Measurements from ENCODE around the gene PCDHGB7. TPM values are rescaled to one million over a fixed set of nuclear protein-coding genes. Genes with fewer than 3 reads are reported as not detected.
A peak's percentile ranks its signal among the peaks of the same experiment; 100 is the strongest.
"Not testable (repeated sequence)": the region's sequence is repeated elsewhere in the genome, so short reads cannot be mapped to it uniquely, and the experiment has no call there.

Gene PCDHGB7
- polyA plus RNA-seq, 10 donors, result 7.4 to 11.7 (median 8.2) TPM

DNA sequence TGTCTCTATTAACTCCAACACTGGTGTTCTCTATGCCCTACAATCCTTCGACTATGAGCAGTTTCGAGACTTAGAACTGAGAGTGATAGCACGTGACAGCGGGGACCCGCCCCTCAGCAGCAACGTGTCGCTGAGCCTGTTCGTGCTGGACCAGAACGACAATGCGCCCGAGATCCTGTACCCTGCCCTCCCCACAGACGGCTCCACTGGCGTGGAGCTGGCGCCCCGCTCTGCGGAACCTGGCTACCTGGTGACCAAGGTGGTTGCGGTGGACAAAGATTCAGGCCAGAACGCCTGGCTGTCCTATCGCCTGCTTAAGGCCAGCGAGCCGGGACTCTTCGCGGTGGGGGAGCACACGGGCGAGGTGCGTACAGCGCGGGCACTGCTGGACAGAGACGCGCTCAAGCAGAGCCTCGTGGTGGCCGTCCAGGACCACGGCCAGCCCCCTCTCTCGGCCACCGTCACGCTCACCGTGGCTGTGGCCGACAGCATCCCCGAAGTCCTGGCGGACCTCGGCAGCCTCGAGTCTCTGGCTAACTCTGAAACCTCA is 5.3 kb downstream of the PCDHGB7 start:
- no peak for DNase-seq

DNA sequence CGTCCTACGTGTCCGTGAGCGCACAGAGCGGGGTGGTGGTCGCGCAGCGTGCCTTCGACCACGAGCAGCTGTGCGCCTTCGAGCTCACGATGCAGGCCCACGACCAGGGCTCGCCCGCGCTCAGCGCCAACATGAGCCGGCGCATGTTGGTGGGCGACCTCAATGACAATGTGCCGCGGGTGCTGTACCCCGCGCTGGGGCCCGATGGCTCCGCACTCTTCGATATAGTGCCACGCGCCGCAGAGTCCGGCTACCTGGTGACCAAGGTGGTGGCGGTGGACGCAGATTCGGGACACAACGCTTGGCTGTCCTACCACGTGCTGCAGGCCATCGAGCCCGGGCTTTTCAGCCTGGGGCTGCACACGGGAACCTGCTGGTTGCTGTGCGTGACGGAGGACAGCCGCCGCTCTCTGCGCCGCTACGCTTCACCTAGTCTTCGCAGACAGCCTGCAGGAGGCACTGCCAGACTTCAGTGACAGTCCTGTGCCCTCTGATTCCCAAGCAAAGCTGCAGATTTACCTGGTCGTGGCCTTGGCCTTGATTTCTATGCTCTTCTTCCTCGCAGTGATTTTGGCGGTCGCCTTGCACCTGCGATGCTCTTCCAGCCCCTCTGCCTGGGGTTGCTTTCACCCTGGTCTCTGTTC is 10.4 kb downstream of the PCDHGB7 start:
- DNase-seq, result no peak

DNA sequence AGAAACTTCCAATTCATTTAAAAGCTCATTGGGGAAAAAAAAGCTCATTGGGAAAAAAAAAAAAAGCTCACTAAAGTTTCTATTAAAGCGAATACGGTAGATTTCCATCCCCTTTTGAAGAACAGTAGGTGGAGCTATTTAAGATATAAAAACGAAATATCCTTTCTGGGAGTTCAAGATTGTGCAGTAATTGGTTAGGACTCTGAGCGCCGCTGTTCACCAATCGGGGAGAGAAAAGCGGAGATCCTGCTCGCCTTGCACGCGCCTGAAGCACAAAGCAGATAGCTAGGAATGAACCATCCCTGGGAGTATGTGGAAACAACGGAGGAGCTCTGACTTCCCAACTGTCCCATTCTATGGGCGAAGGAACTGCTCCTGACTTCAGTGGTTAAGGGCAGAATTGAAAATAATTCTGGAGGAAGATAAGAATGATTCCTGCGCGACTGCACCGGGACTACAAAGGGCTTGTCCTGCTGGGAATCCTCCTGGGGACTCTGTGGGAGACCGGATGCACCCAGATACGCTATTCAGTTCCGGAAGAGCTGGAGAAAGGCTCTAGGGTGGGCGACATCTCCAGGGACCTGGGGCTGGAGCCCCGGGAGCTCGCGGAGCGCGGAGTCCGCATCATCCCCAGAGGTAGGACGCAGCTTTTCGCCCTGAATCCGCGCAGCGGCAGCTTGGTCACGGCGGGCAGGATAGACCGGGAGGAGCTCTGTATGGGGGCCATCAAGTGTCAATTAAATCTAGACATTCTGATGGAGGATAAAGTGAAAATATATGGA is 13.0 kb downstream of the PCDHGB7 start, which contains the start of gene PCDHGA12:
PCDHGA12 (plus strand) TSS at position 176 of the 782 bp plus-strand sequence; CDS start at position 429, 253 bp downstream.
- peak; percentile 12 to 84 (median 48) for DNase-seq

DNA sequence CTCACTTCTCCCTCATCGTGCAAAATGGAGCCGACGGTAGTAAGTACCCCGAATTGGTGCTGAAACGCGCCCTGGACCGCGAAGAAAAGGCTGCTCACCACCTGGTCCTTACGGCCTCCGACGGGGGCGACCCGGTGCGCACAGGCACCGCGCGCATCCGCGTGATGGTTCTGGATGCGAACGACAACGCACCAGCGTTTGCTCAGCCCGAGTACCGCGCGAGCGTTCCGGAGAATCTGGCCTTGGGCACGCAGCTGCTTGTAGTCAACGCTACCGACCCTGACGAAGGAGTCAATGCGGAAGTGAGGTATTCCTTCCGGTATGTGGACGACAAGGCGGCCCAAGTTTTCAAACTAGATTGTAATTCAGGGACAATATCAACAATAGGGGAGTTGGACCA is 13.8 kb downstream of the PCDHGB7 start:
- DNase-seq, result no peak

DNA sequence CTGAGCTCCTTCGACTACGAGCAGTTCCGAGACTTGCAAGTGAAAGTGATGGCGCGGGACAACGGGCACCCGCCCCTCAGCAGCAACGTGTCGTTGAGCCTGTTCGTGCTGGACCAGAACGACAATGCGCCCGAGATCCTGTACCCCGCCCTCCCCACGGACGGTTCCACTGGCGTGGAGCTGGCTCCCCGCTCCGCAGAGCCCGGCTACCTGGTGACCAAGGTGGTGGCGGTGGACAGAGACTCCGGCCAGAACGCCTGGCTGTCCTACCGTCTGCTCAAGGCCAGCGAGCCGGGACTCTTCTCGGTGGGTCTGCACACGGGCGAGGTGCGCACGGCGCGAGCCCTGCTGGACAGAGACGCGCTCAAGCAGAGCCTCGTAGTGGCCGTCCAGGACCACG is 14.8 kb downstream of the PCDHGB7 start:
- not testable (repeated sequence) for DNase-seq

DNA sequence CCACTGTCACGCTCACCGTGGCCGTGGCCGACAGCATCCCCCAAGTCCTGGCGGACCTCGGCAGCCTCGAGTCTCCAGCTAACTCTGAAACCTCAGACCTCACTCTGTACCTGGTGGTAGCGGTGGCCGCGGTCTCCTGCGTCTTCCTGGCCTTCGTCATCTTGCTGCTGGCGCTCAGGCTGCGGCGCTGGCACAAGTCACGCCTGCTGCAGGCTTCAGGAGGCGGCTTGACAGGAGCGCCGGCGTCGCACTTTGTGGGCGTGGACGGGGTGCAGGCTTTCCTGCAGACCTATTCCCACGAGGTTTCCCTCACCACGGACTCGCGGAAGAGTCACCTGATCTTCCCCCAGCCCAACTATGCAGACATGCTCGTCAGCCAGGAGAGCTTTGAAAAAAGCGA is 15.2 kb downstream of the PCDHGB7 start:
- not testable (repeated sequence) for DNase-seq

DNA sequence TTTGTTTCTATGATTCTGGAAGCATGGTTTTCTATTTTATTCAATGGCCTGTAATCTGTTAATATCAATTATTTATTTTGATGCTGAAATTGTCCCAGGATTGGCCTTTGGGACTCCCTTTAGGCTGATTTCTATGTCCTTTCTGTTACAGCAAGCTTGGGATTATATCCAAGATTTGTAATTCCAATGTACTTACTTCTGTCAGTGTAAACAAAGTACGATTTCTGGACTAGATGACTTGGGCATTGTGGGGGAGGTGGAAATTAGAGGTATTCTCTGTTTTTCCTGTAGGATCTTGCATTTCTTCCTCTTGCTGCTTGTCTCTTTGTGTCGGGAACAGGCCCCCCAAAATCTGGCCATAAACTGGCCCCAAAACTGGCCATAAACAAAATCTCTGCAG is 16.5 kb downstream of the PCDHGB7 start:
- DNase-seq, result no peak

DNA sequence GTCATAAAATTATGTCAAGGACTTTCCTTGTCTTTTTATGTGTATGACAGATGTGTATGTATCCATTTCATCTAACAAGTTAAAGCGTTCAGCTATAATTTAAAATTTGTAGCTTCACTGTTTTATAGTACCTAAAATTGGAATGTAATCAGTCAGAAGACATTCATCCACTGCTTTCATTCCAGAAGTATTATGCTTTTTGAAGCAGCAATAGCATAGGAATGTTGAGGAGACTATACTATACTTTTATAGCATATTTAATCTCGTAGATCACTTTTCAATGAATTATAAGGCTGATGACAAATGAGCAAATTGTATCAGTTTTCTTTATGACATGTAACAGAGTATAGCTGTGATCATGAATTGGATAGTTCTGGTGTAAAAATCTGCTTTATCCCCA is 19.7 kb downstream of the PCDHGB7 start:
- DNase-seq, result no peak

DNA sequence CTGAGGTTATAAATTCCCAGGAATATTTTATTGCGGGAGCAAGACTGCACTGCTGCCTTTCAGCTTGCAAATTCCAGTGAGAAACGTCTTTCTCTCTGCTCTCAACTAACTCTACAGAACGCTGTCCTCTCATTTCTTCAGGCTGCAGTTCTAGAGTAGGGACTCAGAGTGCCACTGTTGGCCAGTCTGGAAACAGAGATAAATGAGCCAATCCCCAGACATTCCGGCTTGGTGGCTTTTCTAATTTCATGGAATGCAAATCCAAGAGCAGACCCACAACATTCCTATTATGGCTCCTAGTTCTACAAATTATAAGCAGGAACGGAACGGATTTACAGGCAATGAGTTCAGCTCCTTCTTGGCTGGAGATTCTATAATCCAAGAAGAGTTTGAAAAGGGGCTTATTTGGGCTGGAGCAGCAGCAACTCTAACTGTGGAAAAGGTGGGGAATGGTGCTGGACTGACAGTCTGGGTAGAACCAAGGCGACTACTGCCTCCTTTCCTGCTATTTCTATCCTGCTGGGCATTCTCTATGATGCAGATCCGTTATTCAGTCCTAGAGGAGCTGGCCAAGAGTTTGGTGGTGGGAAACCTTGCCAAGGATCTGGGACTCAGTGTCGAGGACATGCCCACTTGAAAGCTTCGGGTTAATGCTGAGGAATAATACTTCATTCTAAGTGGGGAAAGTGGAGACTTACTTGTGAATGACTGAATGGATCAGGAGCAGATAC is 22.1 kb downstream of the PCDHGB7 start:
- DNase-seq, result no peak

DNA sequence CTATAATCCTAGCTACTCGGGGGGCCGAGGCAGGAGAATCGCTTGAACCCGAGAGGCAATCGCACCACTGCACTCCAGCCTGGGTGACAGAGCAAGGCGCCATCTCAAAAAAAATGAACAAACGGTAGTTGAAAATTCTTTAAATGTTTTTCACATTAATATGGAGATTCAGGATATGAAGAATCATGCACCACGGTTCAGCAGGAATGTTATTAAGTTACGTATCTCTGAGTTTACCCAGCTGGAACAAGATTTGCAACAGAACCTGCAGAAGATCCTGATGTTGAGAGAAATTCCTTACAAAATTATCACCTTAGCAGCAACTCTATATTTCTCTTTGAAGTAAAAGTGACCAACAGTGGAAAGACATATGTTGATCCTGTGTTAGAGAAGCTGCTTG is 22.9 kb downstream of the PCDHGB7 start:
- no peak for DNase-seq

DNA sequence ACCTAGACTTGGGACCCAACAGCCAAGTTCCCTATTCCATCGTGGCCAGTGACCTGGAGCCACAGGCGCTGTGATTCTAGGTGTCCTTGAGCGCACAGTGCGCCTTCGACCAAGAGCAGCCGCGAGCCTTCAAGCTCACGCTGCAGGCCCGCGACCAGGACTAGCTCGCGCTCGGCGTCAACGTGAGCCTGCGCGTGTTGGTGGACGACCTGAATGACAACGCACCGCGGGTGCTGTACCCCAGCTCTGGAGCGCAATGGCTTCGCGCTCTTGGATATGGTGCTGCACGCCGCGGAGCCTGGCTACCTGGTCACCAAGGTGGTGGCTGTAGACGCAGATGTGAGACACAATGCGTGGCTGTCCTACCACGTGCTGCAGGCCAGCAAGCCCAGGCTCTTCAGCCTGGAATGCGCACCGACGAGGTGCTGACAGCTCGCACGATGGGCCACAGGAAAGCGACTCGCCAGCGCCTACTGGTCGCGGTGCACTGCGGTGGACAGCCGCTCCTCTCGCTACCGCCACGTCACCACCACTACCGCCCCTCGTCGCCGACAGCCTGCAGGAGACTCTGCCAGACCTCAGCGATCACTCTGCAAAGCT is 24.2 kb downstream of the PCDHGB7 start:
- no peak for DNase-seq

DNA sequence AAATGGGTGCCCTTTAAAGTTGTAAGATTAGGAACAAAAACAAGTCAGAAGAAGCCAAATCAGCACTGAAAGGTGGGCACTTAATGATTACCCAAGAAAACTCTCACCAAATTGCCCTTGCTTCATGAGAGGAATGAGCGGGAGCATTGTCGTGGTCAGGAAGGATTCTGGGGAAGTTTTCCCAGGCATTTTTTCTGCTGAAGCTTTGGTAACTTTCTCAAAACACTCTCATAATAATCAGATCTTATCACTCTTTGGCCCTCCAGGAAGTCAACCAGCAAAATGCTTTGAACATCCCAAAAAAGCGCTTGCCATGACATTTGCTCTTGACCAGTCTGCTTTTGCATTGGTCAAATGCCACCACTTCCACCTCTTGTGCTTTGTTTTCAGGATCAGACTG is 47.9 kb downstream of the PCDHGB7 start:
- no peak for DNase-seq

Other genes starting within 250 kb of the PCDHGB7 start
- gene PCDHB7, start 245.0 kb upstream of the PCDHGB7 start, polyA plus RNA-seq (ENCODE audit: insufficient read length in 10 of 10), result 1 to 10 TPM; 1.8 to 3.5 (median 2.6) TPM
- 1 to 10 TPM in 8 of 10 donors, under 1 TPM in 2; 0.34 to 2.4 (median 1.3) TPM for gene PCDHB8, start 239.9 kb upstream of the PCDHGB7 start, polyA plus RNA-seq (ENCODE audit: insufficient read length in 10 of 10)
- 1 to 10 TPM; 2.3 to 6.1 (median 4.2) TPM for gene PCDHB16, start 235.3 kb upstream of the PCDHGB7 start, polyA plus RNA-seq (ENCODE audit: insufficient read length in 10 of 10)
- 1 to 10 TPM; 1.4 to 3.9 (median 2.5) TPM for gene PCDHB9, start 230.5 kb upstream of the PCDHGB7 start, polyA plus RNA-seq (ENCODE audit: insufficient read length in 10 of 10)
- gene PCDHB10, start 225.3 kb upstream of the PCDHGB7 start, polyA plus RNA-seq (ENCODE audit: insufficient read length in 10 of 10), result 1 to 10 TPM; 3.6 to 6.4 (median 4.9) TPM
- 1 to 10 TPM; 1.6 to 3.5 (median 2.7) TPM for gene PCDHB11, start 218.1 kb upstream of the PCDHGB7 start, polyA plus RNA-seq (ENCODE audit: insufficient read length in 10 of 10)
- gene PCDHB12, start 209.0 kb upstream of the PCDHGB7 start, polyA plus RNA-seq (ENCODE audit: insufficient read length in 10 of 10), result 1 to 10 TPM; 2.3 to 3.7 (median 2.8) TPM
- gene PCDHB13, start 203.8 kb upstream of the PCDHGB7 start, polyA plus RNA-seq (ENCODE audit: insufficient read length in 10 of 10), result 1 to 10 TPM; 2.3 to 3.6 (median 2.6) TPM
- 1 to 10 TPM; 5.3 to 8.1 (median 6.6) TPM for gene PCDHB14, start 194.3 kb upstream of the PCDHGB7 start, polyA plus RNA-seq (ENCODE audit: insufficient read length in 10 of 10)
- gene PCDHB15, start 172.3 kb upstream of the PCDHGB7 start, polyA plus RNA-seq (ENCODE audit: insufficient read length in 10 of 10), result 1 to 10 TPM; 5.9 to 9.7 (median 7.8) TPM
- gene SLC25A2, start 113.6 kb upstream of the PCDHGB7 start, polyA plus RNA-seq (ENCODE audit: insufficient read length in 10 of 10), result under 1 TPM in 1 of 10 donors, not detected in 9; 0.17 TPM
- gene TAF7, start 96.9 kb upstream of the PCDHGB7 start, polyA plus RNA-seq (ENCODE audit: insufficient read length in 10 of 10), result 10 to 100 TPM; 74.5 to 97.2 (median 82.8) TPM
- under 1 TPM; 0.38 to 0.64 (median 0.54) TPM for gene PCDHGA1, start 87.2 kb upstream of the PCDHGB7 start, polyA plus RNA-seq (ENCODE audit: insufficient read length in 10 of 10)
- 1 to 10 TPM; 1.7 to 3.1 (median 2.4) TPM for gene PCDHGA2, start 78.9 kb upstream of the PCDHGB7 start, polyA plus RNA-seq (ENCODE audit: insufficient read length in 10 of 10)
- gene PCDHGA3, start 73.8 kb upstream of the PCDHGB7 start, polyA plus RNA-seq (ENCODE audit: insufficient read length in 10 of 10), result 1 to 10 TPM; 1.2 to 1.7 (median 1.4) TPM
- gene PCDHGB1, start 67.6 kb upstream of the PCDHGB7 start, polyA plus RNA-seq (ENCODE audit: insufficient read length in 10 of 10), result under 1 TPM; 0.36 to 0.88 (median 0.60) TPM
- 1 to 10 TPM; 1.1 to 1.8 (median 1.3) TPM for gene PCDHGA4, start 62.7 kb upstream of the PCDHGB7 start, polyA plus RNA-seq (ENCODE audit: insufficient read length in 10 of 10)
- gene PCDHGB2, start 57.7 kb upstream of the PCDHGB7 start, polyA plus RNA-seq (ENCODE audit: insufficient read length in 10 of 10), result 1 to 10 TPM; 1.9 to 2.6 (median 2.2) TPM
- gene PCDHGA5, start 53.5 kb upstream of the PCDHGB7 start, polyA plus RNA-seq (ENCODE audit: insufficient read length in 10 of 10), result 1 to 10 TPM; 1.9 to 3.3 (median 2.6) TPM
- gene PCDHGB3, start 47.4 kb upstream of the PCDHGB7 start, polyA plus RNA-seq (ENCODE audit: insufficient read length in 10 of 10), result 1 to 10 TPM in 9 of 10 donors, under 1 TPM in 1; 0.99 to 1.7 (median 1.4) TPM
- 1 to 10 TPM; 2.4 to 5.4 (median 3.4) TPM for gene PCDHGA6, start 43.8 kb upstream of the PCDHGB7 start, polyA plus RNA-seq (ENCODE audit: insufficient read length in 10 of 10)
- gene PCDHGA7, start 34.9 kb upstream of the PCDHGB7 start, polyA plus RNA-seq (ENCODE audit: insufficient read length in 10 of 10), result 1 to 10 TPM; 1.2 to 2.0 (median 1.4) TPM
- gene PCDHGB4, start 30.0 kb upstream of the PCDHGB7 start, polyA plus RNA-seq (ENCODE audit: insufficient read length in 10 of 10), result 1 to 10 TPM; 1.7 to 3.9 (median 2.5) TPM
- gene PCDHGA8, start 25.0 kb upstream of the PCDHGB7 start, polyA plus RNA-seq (ENCODE audit: insufficient read length in 10 of 10), result under 1 TPM; 0.43 to 0.83 (median 0.57) TPM
- gene PCDHGB5, start 19.7 kb upstream of the PCDHGB7 start, polyA plus RNA-seq (ENCODE audit: insufficient read length in 10 of 10), result 1 to 10 TPM; 2.5 to 7.0 (median 4.1) TPM
- 1 to 10 TPM; 3.4 to 5.3 (median 3.8) TPM for gene PCDHGA9, start 14.9 kb upstream of the PCDHGB7 start, polyA plus RNA-seq (ENCODE audit: insufficient read length in 10 of 10)
- gene PCDHGB6, start 9.7 kb upstream of the PCDHGB7 start, polyA plus RNA-seq (ENCODE audit: insufficient read length in 10 of 10), result 1 to 10 TPM; 2.7 to 6.8 (median 4.3) TPM
- gene PCDHGA10, start 4.7 kb upstream of the PCDHGB7 start, polyA plus RNA-seq (ENCODE audit: insufficient read length in 10 of 10), result 1 to 10 TPM; 1.2 to 2.8 (median 1.8) TPM
- 1 to 10 TPM; 2.9 to 4.8 (median 3.3) TPM for gene PCDHGA11, start 3.4 kb downstream of the PCDHGB7 start, polyA plus RNA-seq (ENCODE audit: insufficient read length in 10 of 10)
- gene PCDHGA12, start 12.8 kb downstream of the PCDHGB7 start, polyA plus RNA-seq (ENCODE audit: insufficient read length in 10 of 10), result 1 to 10 TPM; 1.2 to 3.1 (median 2.3) TPM
- 100 to 1,000 TPM in 8 of 10 donors, 10 to 100 TPM in 2; 95.8 to 177 (median 115) TPM for gene PCDHGC3, start 58.3 kb downstream of the PCDHGB7 start, polyA plus RNA-seq (ENCODE audit: insufficient read length in 10 of 10)
- gene PCDHGC4, start 67.4 kb downstream of the PCDHGB7 start, polyA plus RNA-seq (ENCODE audit: insufficient read length in 10 of 10), result 1 to 10 TPM in 9 of 10 donors, under 1 TPM in 1; 0.93 to 2.2 (median 1.6) TPM
- gene PCDHGC5, start 71.4 kb downstream of the PCDHGB7 start, polyA plus RNA-seq (ENCODE audit: insufficient read length in 10 of 10), result 1 to 10 TPM in 1 of 10 donors, under 1 TPM in 9; 0.25 to 1.4 (median 0.44) TPM
- gene DIAPH1, start 201.3 kb downstream of the PCDHGB7 start, polyA plus RNA-seq (ENCODE audit: insufficient read length in 10 of 10), result 10 to 100 TPM; 24.3 to 34.3 (median 27.6) TPM
- 10 to 100 TPM; 42.3 to 60.5 (median 55.2) TPM for gene HDAC3, start 219.2 kb downstream of the PCDHGB7 start, polyA plus RNA-seq (ENCODE audit: insufficient read length in 10 of 10)
- gene RELL2, start 219.3 kb downstream of the PCDHGB7 start, polyA plus RNA-seq (ENCODE audit: insufficient read length in 10 of 10), result under 1 TPM; 0.19 to 0.90 (median 0.23) TPM
- gene FCHSD1, start 233.7 kb downstream of the PCDHGB7 start, polyA plus RNA-seq (ENCODE audit: insufficient read length in 10 of 10), result 10 to 100 TPM in 2 of 10 donors, 1 to 10 TPM in 8; 3.6 to 11.5 (median 8.0) TPM

Measured in muscle of back (tissue), 11 donors.